HuH-7 (cell line): Measurements from ENCODE around the gene CCL17.
"Not testable (repeated sequence)": the region's sequence is repeated elsewhere in the genome, so short reads cannot be mapped to it uniquely, and the experiment has no call there.

Experiments
- DNase-seq: peaks from one replicate; pipeline ENCODE4 v3.0.0; 2011; ENCODE audit warnings: low spot score

CCL17 gene

GRCh38 chr16:57403965-57404817 lies at the start of gene CCL17:
TSS of gene CCL17 (plus strand) at chr16:57404767. CDS start at chr16:57413933, 9,166 bp downstream.
- DNase-seq: no peak

DNA sequence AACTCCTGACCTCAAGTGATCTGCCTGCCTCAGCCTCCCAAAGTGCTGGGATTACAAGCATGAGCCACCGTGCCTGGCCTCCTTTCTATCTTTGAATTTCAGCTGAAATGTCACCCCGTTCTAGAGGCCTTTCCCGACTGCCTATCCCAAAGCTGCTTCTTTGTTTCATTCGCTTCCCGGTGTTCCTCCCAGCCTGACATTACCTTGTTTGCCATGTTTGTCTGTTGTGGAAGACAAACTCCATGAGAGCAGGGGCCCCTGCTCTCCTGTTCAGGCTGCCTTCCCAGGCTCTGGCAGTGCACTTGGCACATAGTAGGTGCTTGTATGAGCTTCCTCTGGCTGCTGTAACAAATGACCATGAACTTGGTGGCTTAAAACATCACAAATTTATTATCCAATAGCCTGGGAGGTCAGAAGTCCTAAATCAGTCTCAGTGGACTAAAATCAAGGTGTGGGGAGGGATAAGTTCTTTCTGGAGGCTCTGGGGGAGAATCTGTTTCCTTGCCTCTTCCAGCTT lies 48.6 kb upstream of the CCL17 start:
- DNase-seq: no peak

- DNase-seq: no peak
Measured at GRCh38 chr16:57356547-57356946, 48.0 kb upstream of the CCL17 start.

DNA sequence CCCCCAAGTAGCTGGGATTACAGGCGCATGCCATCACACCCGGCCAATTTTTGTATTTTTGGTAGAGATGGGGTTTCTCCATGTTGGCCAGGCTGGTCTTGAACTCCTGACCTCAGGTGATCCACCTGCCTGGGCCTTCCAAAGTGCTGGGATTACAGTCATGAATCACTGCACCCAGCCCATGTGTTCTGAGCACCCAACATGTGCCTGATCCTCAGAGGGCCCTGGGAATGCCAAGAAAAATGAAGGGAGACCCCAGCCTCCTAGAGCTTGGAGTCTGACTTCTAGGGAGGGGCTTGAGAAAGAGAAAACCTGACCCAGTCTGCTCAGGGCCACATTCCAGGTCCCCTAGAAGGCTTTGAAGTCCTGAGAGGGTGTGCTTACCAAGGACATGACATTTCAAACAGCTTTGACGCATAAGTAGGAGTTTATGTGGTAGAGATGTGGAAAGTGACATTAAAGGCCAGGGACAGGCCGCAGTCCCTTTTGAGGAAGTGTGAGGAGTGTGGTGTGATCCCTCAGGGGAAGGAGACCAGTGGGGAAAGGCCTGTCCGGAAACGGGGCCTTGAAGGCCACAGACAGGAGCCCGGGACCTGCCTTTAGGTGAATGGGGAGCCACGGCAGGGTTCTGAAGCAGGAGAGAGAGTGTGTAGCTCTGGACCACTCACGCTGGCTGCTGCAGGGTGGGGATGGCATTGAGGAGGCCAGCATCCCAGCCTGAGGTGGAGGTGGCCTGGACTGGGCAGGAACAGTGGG lies 47.1 kb upstream of the CCL17 start:
- no peak for DNase-seq

DNA sequence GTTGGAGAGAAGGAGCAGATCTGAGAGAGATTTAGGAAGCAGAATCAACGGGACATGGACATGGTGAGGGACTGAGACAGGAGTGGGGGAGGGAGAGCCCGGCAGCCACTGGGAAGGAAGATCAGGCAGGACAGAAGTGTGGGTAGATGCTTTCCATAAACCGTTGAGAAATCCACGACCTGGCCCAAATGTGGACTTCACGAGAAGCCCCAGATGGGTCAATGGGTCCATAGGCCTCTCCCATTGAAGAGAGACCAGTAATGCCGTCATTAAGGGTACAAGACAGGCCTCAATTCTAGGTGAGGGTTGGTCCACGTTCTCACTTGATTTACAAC lies 46.5 kb upstream of the CCL17 start:
- no peak for DNase-seq

- no peak for DNase-seq
Measured at GRCh38 chr16:57358527-57359095, 46.0 kb upstream of the CCL17 start, which contains the start of gene CCL22. TSS of gene CCL22 (plus strand) at chr16:57358783. CDS start at chr16:57358817, 34 bp downstream.

GRCh38 chr16:57360321-57360935 lies 44.1 kb upstream of the CCL17 start:
- DNase-seq: no peak

DNA sequence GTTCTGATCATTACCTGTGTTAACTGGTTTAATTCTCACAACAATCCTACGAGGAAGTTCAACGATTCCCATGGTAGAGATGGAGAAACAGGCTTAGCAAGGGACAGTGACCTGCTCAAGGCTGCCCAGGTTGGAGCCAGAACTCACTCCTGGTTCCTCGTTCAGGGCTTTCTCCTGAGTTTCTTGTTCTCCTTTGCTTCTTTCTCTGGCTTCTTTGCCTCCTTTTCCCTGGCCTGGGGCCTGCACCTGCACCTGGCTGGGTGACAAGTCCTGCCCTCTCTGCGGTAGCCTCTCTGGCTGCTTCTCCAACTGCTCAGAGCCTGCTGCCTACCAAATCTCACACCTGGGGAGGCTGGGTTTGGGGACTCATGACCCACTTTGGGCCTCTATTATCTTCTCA lies 43.2 kb upstream of the CCL17 start:
- no peak for DNase-seq

DNA sequence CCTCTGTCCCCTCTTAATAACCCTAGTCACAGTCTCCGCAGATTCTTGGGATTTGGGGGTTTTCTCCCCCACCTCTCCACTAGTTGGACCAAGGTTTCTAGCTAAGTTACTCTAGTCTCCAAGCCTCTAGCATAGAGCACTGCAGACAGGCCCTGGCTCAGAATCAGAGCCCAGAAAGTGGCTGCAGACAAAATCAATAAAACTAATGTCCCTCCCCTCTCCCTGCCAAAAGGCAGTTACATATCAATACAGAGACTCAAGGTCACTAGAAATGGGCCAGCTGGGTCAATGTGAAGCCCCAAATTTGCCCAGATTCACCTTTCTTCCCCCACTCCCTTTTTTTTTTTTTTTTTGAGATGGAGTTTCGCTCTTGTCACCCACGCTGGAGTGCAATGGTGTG lies 40.4 kb upstream of the CCL17 start:
- DNase-seq: no peak

GRCh38 chr16:57366544-57367040 lies 38.0 kb upstream of the CCL17 start:
- DNase-seq: no peak

DNA sequence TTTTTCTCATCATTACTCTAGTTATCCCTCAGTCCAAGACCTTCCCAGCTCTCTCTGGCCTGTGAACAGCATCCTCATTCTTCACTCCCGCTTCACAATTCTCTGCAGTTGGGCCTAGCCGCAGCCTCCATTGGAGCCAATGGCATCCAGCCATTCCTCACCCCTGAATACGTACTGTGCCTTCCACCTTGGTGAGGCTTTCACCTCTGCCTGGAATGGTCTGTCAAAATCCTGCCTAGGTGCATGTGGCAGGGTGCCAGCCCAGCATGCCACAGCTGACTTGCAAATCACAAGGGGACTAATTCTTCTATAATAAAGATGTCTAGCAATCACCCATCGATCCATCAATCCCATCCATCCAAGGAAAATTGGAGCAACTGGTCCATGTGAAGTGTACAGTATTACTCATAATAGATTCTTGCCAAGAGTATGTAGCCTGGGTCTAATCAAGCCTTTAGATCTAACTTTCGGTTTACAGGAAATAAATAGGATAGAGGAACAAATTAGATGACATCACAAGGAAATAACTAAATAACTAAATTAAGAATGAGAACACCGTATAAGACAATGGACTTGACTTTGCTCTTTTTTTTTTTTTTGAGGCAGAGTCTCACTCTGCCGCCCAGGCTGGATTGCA lies 37.3 kb upstream of the CCL17 start:
- DNase-seq: no peak

DNA sequence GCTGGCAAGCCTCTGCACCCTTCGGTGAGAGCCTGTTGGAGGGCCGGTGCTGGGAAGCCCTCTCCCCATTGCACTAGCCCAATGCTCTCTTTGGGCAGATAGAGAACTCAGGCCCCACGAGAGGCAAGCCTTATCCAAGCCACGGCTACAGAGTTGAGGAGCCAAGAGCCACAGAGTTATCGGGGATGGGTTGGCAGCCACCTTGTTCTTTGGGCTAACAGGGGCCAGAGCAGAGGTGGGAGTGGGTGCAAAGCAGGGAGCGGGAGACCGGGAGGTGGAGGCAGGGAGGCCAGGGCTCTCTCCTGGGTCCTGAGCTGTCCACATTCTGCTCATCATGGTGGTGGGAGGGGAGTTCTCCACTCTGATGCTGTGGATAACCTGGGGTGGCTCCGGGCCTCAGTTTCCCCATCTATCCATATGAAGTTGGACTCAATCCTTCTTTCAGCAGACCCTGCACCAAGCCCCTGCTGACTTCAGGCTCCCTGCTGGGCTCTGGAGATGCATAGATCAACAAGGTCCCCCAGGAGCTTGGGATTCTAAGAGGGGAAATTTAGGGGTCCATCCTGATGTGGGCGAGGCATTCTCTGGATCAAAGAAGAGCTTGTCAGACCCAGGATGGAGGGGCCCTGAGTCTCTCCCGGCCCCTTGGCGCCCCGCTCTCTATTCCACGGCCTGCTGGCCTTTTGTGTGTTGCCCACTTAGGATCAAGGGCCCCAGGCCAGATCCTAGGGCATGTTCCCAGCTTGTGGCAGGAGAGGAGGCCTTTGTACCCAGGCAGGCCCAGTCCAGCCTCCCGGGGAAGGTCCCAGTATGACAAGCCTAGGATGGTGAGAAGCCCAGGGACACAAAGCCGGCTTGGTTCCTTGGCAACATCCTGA lies 32.8 kb upstream of the CCL17 start:
- peak; percentile 56 for DNase-seq

- peak; percentile 61 for DNase-seq
Measured at GRCh38 chr16:57372372-57373116, 32.0 kb upstream of the CCL17 start, which contains the start of gene CX3CL1. TSS of gene CX3CL1 (plus strand) at chr16:57372490. CDS start at chr16:57372569, 79 bp downstream.

DNA sequence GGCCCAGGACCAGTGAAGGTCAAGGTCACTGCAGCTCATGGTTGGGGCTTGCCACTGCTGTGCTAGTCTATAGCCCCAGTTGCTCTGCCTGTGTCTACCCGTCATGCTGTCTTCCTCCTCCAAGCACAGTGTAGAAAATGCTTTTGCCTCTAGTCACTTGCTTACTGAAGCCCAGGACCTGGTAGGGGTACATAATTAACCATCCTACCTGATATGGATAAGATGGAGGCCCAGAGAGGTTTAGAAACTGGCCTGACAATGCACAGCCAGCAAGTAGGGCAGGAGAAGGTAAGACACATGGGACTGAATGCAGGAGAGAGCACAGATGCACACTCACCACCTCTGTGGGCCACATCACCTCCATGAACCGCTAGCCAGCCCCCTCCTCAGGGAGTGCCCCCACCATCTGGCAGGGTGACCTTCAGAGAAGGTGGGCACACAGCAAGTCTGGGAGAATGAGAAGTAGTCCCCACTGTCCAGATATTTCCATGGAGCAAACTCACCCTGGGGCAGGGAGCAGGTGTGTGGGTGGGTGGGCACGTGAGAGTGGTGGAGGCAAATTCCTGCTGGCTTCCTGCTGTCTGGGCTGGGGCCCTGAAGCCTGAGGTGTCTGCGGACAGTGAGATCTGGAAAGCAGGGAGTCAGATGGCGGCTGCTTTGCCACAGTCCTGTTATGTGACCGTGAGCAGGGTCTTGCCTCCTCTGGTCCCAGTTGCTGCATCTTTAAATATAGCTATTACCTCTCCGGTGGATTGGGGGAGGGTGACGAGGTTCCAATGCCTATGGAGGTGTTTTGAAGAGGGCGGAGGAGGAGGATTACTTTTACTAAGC lies 31.2 kb upstream of the CCL17 start:
- DNase-seq: no peak

- no peak for DNase-seq
Measured at GRCh38 chr16:57374067-57374534, 30.5 kb upstream of the CCL17 start.

GRCh38 chr16:57374925-57375465 lies 29.6 kb upstream of the CCL17 start:
- DNase-seq: not testable (repeated sequence)

DNA sequence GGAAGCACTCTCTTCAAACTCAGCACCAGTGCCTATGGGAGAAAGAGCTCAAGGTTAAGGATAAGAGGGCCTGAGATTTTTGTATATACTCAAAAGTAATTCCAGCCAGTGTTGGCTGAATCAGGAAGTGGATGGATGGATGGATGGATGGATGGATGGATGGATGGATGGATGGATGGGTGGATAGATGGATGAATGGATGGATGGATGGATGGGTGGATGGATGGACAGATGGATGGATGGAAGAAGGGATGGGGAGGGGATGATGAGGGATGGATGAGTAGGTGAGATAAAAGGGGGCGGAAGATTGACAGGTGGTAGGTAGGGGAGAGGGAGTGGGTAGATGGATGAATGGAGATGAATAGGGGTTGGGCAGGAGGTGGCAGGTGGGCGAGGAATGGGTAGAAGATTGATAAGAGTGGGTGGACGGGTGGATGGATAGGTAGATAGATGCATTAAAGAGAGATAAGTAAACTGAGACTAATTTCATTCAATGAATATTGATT lies 28.2 kb upstream of the CCL17 start:
- DNase-seq: no peak
